Testis (tissue), 3 donors: ENCODE data around the gene GPR17. TPM values are rescaled to one million over a fixed set of nuclear protein-coding genes. Genes with fewer than 3 reads are reported as not detected.

Source experiments
- DNase-seq: peaks from one replicate; pipeline ENCODE4 v3.0.0-alpha.2; 2019
- H3K27ac ChIP-seq, 2 donors: fragments of 200-600 bp; sonication (generic); one replicate each; pipeline ENCODE4 v1.5.1; 2019
- H3K27me3 ChIP-seq: fragments of 200-600 bp; sonication (generic); one replicate; pipeline ENCODE4 v1.5.1; 2019
- H3K36me3 ChIP-seq: fragments of 200-600 bp; sonication (generic); one replicate; pipeline ENCODE4 v1.5.1; 2017; ENCODE audit warnings: low read depth; ENCODE audit errors: missing control alignments
- H3K4me1 ChIP-seq: fragments of 200-600 bp; sonication (generic); one replicate; pipeline ENCODE4 v1.5.1; 2019
- H3K4me3 ChIP-seq, 2 donors: fragments of 200-600 bp; sonication (generic); one replicate each; pipeline ENCODE4 v1.5.1; 2017 to 2019
- H3K9me3 ChIP-seq: fragments of 200-600 bp; sonication (generic); one replicate; pipeline ENCODE4 v1.5.1; 2017
- CTCF ChIP-seq, 3 experiments: fragments of 450-650 bp in 2 of 3; fragments of 200-600 bp in 1 of 3; sonication (generic) in 1 of 3; IDR thresholded peaks; one replicate each; pipeline ENCODE4 v1.5.1; 2016 to 2019; ENCODE audit warnings: antibody characterized with exemption in 3 of 3, mild to moderate bottlenecking in 2 of 3, moderate library complexity in 1 of 3
- POLR2A ChIP-seq: fragments of 450-650 bp; IDR thresholded peaks from one replicate; pipeline ENCODE4 v1.6.1; 2017; ENCODE audit warnings: antibody characterized with exemption, mild to moderate bottlenecking, moderate library complexity
- WGBS, 2 donors: methylation state at CpG; one replicate each; pipeline ENCODE4 v1.1.5; 2018; 5-methylcytosine and 5-hydroxymethylcytosine counted together
- intact Hi-C: fragments of 100-400 bp; cut with DNase I; formaldehyde crosslinking; loops from one replicate; pipeline ENCODE4 v1.15.1; 2023; ENCODE audit warnings: low total_unique reads
- polyA plus RNA-seq: library from polyadenylated mRNA; stranded (reverse); fragments of 350-450 nt; fragmentation: Illumina TruSeq; extraction: RNeasy Lipid Tissue Mini Kit (QIAGEN cat#74804); gene quantifications from one replicate; pipeline ENCODE4 v1.2.3, GENCODE V29; 2014; ENCODE audit warnings: low read depth, low replicate concordance; ENCODE audit not compliant: insufficient read depth
- total RNA-seq, 2 donors: library from RNA; depleted of rRNA; stranded (reverse); fragments of >200 nt; gene quantifications; one replicate each; pipeline ENCODE4 v1.2.3, GENCODE V29; 2016

Gene GPR17
- total and polyA plus RNA-seq, 3 donors from 2014 or later, result 0.25 to 0.29 TPM; not detected in 1

- Histone ChIP-seq H3K4me3 (no peak overlapping the region), H3K27ac (no peak overlapping the region), H3K36me3 (no peaks in the 10 kb centered on the region), H3K27me3 (no peaks in the 10 kb centered on the region), H3K9me3 (no peaks in the 10 kb centered on the region), H3K4me1 (peaks cover 2% of the 10 kb centered on the region)
- no peak for DNase-seq
- TF ChIP-seq CTCF (IDR thresholded peaks at IDR 0.05), result no peak
- TF ChIP-seq POLR2A, result no peak
- WGBS, 2 donors, result 91% methylated on average over 17 of the region's 17 CpGs; no CpG with 5 or more reads in 1 of the 2 donors
- intact Hi-C loops, result no loop called here
These were observed 13.9 kb upstream of the GPR17 start for GRCh38 chr2:127631997-127632581.

GRCh38 chr2:127632592-127633489 lies 13.1 kb upstream of the GPR17 start:
- no peaks in the 10 kb centered on the region for H3K27me3 ChIP-seq
- no peak for DNase-seq
- WGBS, 2 donors, result 55 to 92% methylated on average over 5 to 25 of the region's 25 CpGs
- intact Hi-C loops, result no loop called here
- H3K27ac ChIP-seq, result no peak overlapping the region
- H3K4me1 ChIP-seq, result peaks cover 2% of the 10 kb centered on the region
- H3K36me3 ChIP-seq, result no peaks in the 10 kb centered on the region
- TF ChIP-seq CTCF (IDR thresholded peaks at IDR 0.05) (no peak), POLR2A (no peak)
- no peak overlapping the region for H3K4me3 ChIP-seq
- H3K9me3 ChIP-seq, result no peaks in the 10 kb centered on the region

GRCh38 chr2:127633556-127634065 lies 12.3 kb upstream of the GPR17 start:
- intact Hi-C loops, result no loop called here
- Histone ChIP-seq H3K4me1 (peaks cover 2% of the 10 kb centered on the region), H3K36me3 (no peaks in the 10 kb centered on the region), H3K4me3 (no peak overlapping the region), H3K27me3 (no peaks in the 10 kb centered on the region), H3K27ac (no peak overlapping the region), H3K9me3 (no peaks in the 10 kb centered on the region)
- no peak for TF ChIP-seq CTCF (IDR thresholded peaks at IDR 0.05)
- no peak for TF ChIP-seq POLR2A
- no peak for DNase-seq
- WGBS, 2 donors, result 58 to 60% methylated on average over 4 to 9 of the region's 9 CpGs

- DNase-seq, result no peak
- no peaks in the 10 kb centered on the region for H3K27me3 ChIP-seq
- intact Hi-C loops, result no loop called here
- 54 to 79% methylated on average over 3 to 14 of the region's 16 CpGs for WGBS, 2 donors
- H3K9me3 ChIP-seq, result no peaks in the 10 kb centered on the region
- no peaks in the 10 kb centered on the region for H3K36me3 ChIP-seq
- TF ChIP-seq CTCF (IDR thresholded peaks at IDR 0.05) (no peak), POLR2A (no peak)
- peaks cover 2% of the 10 kb centered on the region for H3K4me1 ChIP-seq
- no peak overlapping the region for H3K27ac ChIP-seq
- no peak overlapping the region for H3K4me3 ChIP-seq
These were observed 11.8 kb upstream of the GPR17 start for GRCh38 chr2:127634066-127634617.
